HG03025 (cell line): ENCODE results near the gene TSPAN4.

Experiments
- ATAC-seq: cut with Tn5 transposase; IDR thresholded peaks from one replicate; pipeline ENCODE4 v1.9.1; 2021; ENCODE audit warnings: mild to moderate bottlenecking, moderate library complexity; ENCODE audit not compliant: unreplicated experiment, low FRiP score

Gene TSPAN4

GRCh38 chr11:821512-822371, 20.9 kb upstream of the TSPAN4 start:
- no peak for ATAC-seq

GRCh38 chr11:823441-824291, 19.0 kb upstream of the TSPAN4 start:
- no peak for ATAC-seq

- no peak for ATAC-seq
Measured at GRCh38 chr11:824292-824880, 18.3 kb upstream of the TSPAN4 start.

GRCh38 chr11:824942-825341, 17.7 kb upstream of the TSPAN4 start:
- ATAC-seq, result no peak

GRCh38 chr11:825366-826226, 17.1 kb upstream of the TSPAN4 start:
- no peak for ATAC-seq

- ATAC-seq, result no peak
Measured at GRCh38 chr11:826227-826621, 16.4 kb upstream of the TSPAN4 start.

- ATAC-seq, result no peak
Measured at GRCh38 chr11:826836-827145, 15.9 kb upstream of the TSPAN4 start.

GRCh38 chr11:827146-827896, 15.3 kb upstream of the TSPAN4 start:
- peak; percentile 27 for ATAC-seq

- ATAC-seq, result no peak
Measured at GRCh38 chr11:827897-828192, 14.8 kb upstream of the TSPAN4 start, which contains the start of gene CRACR2B. Gene CRACR2B (plus strand): TSS chr11:827919. CDS start chr11:828608, 689 bp downstream.

GRCh38 chr11:828506-829175, 14.0 kb upstream of the TSPAN4 start:
- no peak for ATAC-seq

- ATAC-seq, result no peak
Measured at GRCh38 chr11:829176-829846, 13.3 kb upstream of the TSPAN4 start.

- ATAC-seq, result no peak
Measured at GRCh38 chr11:829847-830294, 12.8 kb upstream of the TSPAN4 start.

- no peak for ATAC-seq
Measured at GRCh38 chr11:830295-831117, 12.1 kb upstream of the TSPAN4 start.

- ATAC-seq, result no peak
Measured at GRCh38 chr11:831118-831864, 11.4 kb upstream of the TSPAN4 start.

- ATAC-seq, result no peak
Measured at GRCh38 chr11:831961-832528, 10.6 kb upstream of the TSPAN4 start.

- no peak for ATAC-seq
Measured at GRCh38 chr11:832529-833113, 10.0 kb upstream of the TSPAN4 start, which contains the start of gene CD151. Gene CD151 (plus strand): TSS chr11:832952. CDS start chr11:836070, 3,118 bp downstream.
